HG03442 (cell line): Measurements from ENCODE around the gene XIST.
"Not testable (repeated sequence)": the region's sequence is repeated elsewhere in the genome, so short reads cannot be mapped to it uniquely, and the experiment has no call there.

Source experiments
- ATAC-seq: cut with Tn5 transposase; IDR thresholded peaks from one replicate; pipeline ENCODE4 v1.9.1; 2021; ENCODE audit warnings: mild to moderate bottlenecking, moderate library complexity; ENCODE audit not compliant: unreplicated experiment

The XIST gene

DNA sequence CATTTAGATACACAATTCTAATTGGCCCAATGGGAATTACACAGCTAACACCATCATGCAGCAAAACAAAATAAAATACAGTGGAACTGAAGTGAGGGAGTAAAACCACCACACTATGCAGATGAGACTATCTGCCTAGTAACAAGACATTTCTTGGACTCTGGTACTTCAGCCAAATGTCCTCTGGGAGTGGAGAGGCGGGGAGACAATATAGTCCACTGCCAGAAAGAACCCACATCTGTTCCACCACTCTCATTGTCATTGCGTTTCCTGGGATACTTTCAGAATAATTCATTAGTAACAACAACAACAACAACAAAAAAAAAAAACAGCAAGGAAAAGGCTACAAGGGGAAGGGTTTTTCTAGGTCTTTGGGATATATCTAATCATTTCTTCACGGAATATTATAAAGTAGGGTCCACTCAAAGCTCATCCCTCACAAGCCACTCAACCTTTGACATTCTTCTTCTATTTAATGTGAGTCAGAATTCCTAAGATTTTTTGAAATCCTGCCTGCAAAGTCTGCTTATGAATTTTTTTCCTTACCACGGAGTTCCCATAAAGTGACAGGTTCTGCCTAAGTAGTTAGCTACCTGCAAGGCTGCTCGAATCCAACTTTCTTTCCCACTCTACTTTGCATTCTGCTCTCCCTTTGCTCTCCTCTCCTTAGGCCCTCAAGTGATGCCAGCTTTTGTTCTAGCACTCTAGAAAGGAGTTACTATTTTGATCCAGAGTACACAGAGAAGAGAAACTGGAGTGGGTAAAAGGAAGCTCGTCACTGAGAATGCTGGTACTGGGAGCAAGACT, 34.9 kb downstream of the XIST start:
- ATAC-seq: no peak

DNA sequence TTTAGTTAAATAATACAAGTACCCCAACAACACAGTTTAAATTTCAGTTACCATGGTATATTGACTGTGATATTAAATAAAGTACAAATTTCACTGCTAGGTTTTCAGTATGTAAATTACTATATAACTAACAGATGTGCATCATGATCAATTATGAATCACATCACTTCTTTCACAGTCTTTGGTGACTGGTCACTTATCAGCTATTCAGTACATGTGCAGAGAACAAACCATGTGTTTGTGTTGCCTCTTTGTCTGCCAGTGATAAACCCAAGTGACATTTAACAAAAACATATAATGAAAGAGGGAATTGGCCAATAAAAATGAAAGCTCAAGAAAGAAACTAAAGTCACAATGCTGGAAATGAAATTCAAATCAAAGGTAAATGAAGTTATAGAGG, 40.3 kb downstream of the XIST start:
- no peak for ATAC-seq

GRCh38 chrX:73804109-73804508, 48.4 kb downstream of the XIST start:
- ATAC-seq: not testable (repeated sequence)

GRCh38 chrX:73799888-73800287, 52.6 kb downstream of the XIST start:
- ATAC-seq: no peak

- not testable (repeated sequence) for ATAC-seq
These were observed 60.0 kb downstream of the XIST start for GRCh38 chrX:73792511-73792910.

- ATAC-seq: no peak
These were observed 67.0 kb downstream of the XIST start for GRCh38 chrX:73785493-73785892.
